GM23338 (cell line): ENCODE data around the gene EDEM2. TPM values are rescaled to one million over a fixed set of nuclear protein-coding genes. Genes with fewer than 3 reads are reported as not detected.
A peak's percentile ranks its signal among the peaks of the same experiment; 100 is the strongest.

Experiments
- ATAC-seq: fragments of 200-7000 bp; cut with Tn5 transposase; 3 replicates; pipeline ENCODE4 v1.9.1; 2020
- DNase-seq: peaks from one replicate; pipeline ENCODE4 v3.0.0-alpha.2; 2015; ENCODE audit warnings: low spot score
- H2AFZ ChIP-seq: fragments of 200-600 bp; sonication (generic); 2 replicates; pipeline ENCODE4 v1.8.0; 2016; ENCODE audit warnings: antibody characterized with exemption, mild to moderate bottlenecking, moderate library complexity
- H3F3A ChIP-seq: fragments of 200-600 bp; sonication (generic); replicated peaks from 2 replicates; pipeline ENCODE4 v1.8.0; 2017; ENCODE audit warnings: antibody characterized with exemption, mixed run types, low read depth
- H3K27ac ChIP-seq: fragments of 200-600 bp; sonication (generic); 2 replicates; pipeline ENCODE4 v1.6.1; 2016; ENCODE audit warnings: low read depth
- H3K27me3 ChIP-seq: fragments of 200-600 bp; sonication (generic); 2 replicates; pipeline ENCODE4 v1.8.0; 2016; ENCODE audit warnings: mild to moderate bottlenecking, mixed run types, moderate library complexity; ENCODE audit not compliant: insufficient read depth
- H3K36me3 ChIP-seq: fragments of 200-600 bp; sonication (generic); 2 replicates; pipeline ENCODE4 v1.8.0; 2016; ENCODE audit warnings: mild to moderate bottlenecking; ENCODE audit not compliant: insufficient read depth
- H3K4me1 ChIP-seq: fragments of 200-600 bp; sonication (generic); 2 replicates; pipeline ENCODE4 v1.8.0; 2016; ENCODE audit warnings: mild to moderate bottlenecking, moderate library complexity; ENCODE audit not compliant: insufficient read depth
- H3K4me2 ChIP-seq: fragments of 200-600 bp; sonication (generic); 2 replicates; pipeline ENCODE4 v1.7.1; 2017; ENCODE audit warnings: mixed run types
- H3K4me3 ChIP-seq: fragments of 200-600 bp; sonication (generic); 2 replicates; pipeline ENCODE4 v1.6.1; 2016; ENCODE audit warnings: mixed run types
- H3K79me2 ChIP-seq: fragments of 200-600 bp; sonication (generic); replicated peaks from 2 replicates; pipeline ENCODE4 v1.8.0; 2017; ENCODE audit warnings: mild to moderate bottlenecking; ENCODE audit not compliant: insufficient read depth
- H3K9me2 ChIP-seq: fragments of 200-600 bp; sonication (generic); 2 replicates; pipeline ENCODE4 v1.8.0; 2017; ENCODE audit not compliant: insufficient read depth
- H4K20me1 ChIP-seq: fragments of 200-600 bp; sonication (generic); replicated peaks from 2 replicates; pipeline ENCODE4 v1.8.0; 2017; ENCODE audit warnings: mild to moderate bottlenecking; ENCODE audit not compliant: insufficient read depth
- H3K27ac Mint-ChIP-seq: 2 replicates; pipeline ENCODE4 v1.8.0; 2020; ENCODE audit warnings: inconsistent platforms, mild to moderate bottlenecking, moderate library complexity, mixed read lengths
- H3K27me3 Mint-ChIP-seq: 3 replicates; pipeline ENCODE4 v1.8.0; 2022; ENCODE audit warnings: low read depth, mild to moderate bottlenecking, moderate library complexity, mixed read lengths, inconsistent platforms; ENCODE audit not compliant: insufficient read depth, poor library complexity
- H3K36me3 Mint-ChIP-seq: 3 replicates; pipeline ENCODE4 v1.8.0; 2021; ENCODE audit warnings: low read depth, mild to moderate bottlenecking, inconsistent platforms, moderate library complexity, mixed read lengths
- H3K4me1 Mint-ChIP-seq: 3 replicates; pipeline ENCODE4 v1.8.0; 2020; ENCODE audit warnings: mild to moderate bottlenecking, inconsistent platforms, mixed read lengths
- H3K4me3 Mint-ChIP-seq: 3 replicates; pipeline ENCODE4 v1.8.0; 2021; ENCODE audit warnings: moderate library complexity, mild to moderate bottlenecking, inconsistent platforms, mixed read lengths
- H3K9me3 Mint-ChIP-seq: 3 replicates; pipeline ENCODE4 v1.8.0; 2020; ENCODE audit warnings: moderate library complexity, mild to moderate bottlenecking, inconsistent platforms, mixed read lengths
- CREB1 ChIP-seq: fragments of 250-450 bp; sonication (Bioruptor Pico); IDR thresholded peaks from 2 replicates; pipeline ENCODE4 v1.5.0; 2020; ENCODE audit warnings: low read depth, mild to moderate bottlenecking, moderate library complexity
- CTCF ChIP-seq, 2 experiments: fragments of 200-600 bp in 1 of 2; sonication (generic) in 1 of 2; conservative IDR thresholded peaks; 2 replicates each; pipeline versions ENCODE4 v1.5.1 to v1.6.1; 2016 to 2017; ENCODE audit warnings: antibody characterized with exemption in 2 of 2, low read depth in 2 of 2, mild to moderate bottlenecking in 2 of 2, moderate library complexity in 1 of 2
- EZH2 ChIP-seq: fragments of 200-600 bp; sonication (generic); IDR thresholded peaks from one replicate; pipeline ENCODE4 v1.8.0; 2017; ENCODE audit warnings: antibody characterized with exemption, mild to moderate bottlenecking, low read depth; ENCODE audit not compliant: unreplicated experiment
- EZH2phosphoT487 ChIP-seq: fragments of 200-600 bp; sonication (generic); IDR thresholded peaks from one replicate; pipeline ENCODE4 v1.8.1; 2018; ENCODE audit warnings: antibody characterized with exemption; ENCODE audit not compliant: unreplicated experiment
- JUNB ChIP-seq: IDR thresholded peaks from one replicate; pipeline ENCODE4 v1.6.1; 2016; ENCODE audit warnings: antibody characterized with exemption; ENCODE audit not compliant: unreplicated experiment
- NANOG ChIP-seq: IDR thresholded peaks from 2 replicates; pipeline ENCODE4 v1.6.1; 2016; ENCODE audit warnings: antibody characterized with exemption, borderline replicate concordance
- POLR2AphosphoS5 ChIP-seq: IDR thresholded peaks from 2 replicates; pipeline ENCODE4 v1.6.1; 2016; ENCODE audit warnings: antibody characterized with exemption, low read depth
- STAT1 ChIP-seq: IDR thresholded peaks from one replicate; pipeline ENCODE4 v1.6.1; 2016; ENCODE audit warnings: antibody characterized with exemption; ENCODE audit not compliant: unreplicated experiment
- ZNF114 ChIP-seq: fragments of 250-450 bp; sonication (Bioruptor Pico); IDR thresholded peaks from 2 replicates; pipeline ENCODE4 v1.5.0; 2020; ENCODE audit warnings: mild to moderate bottlenecking, moderate library complexity
- ZNF331 ChIP-seq: fragments of 250-450 bp; sonication (Bioruptor Pico); IDR thresholded peaks from 2 replicates; pipeline ENCODE4 v1.5.0; 2020; ENCODE audit warnings: low read depth, mild to moderate bottlenecking, moderate library complexity
- polyA plus RNA-seq: library from polyadenylated mRNA; unstranded; fragments of >200 nt; fragmentation: Nextera tagmentation; extraction: Ambion mirVana; gene quantifications from 2 replicates; pipeline ENCODE4 v1.2.1, GENCODE V29; 2016
- total RNA-seq: library from RNA; depleted of rRNA; stranded (reverse); fragments of >200 nt; shearing (Covaris generic); gene quantifications from 2 replicates; pipeline ENCODE4 v1.2.3, GENCODE V29; 2014
- TF ChIP-seq, protein P1 (sequence below): fragments of 250-450 bp; sonication (Bioruptor Pico); IDR thresholded peaks from 2 replicates; pipeline ENCODE4 v1.5.0; 2020; ENCODE audit warnings: mild to moderate bottlenecking, moderate library complexity
- TF ChIP-seq, protein P2 (sequence below): IDR thresholded peaks from one replicate; pipeline ENCODE4 v1.6.1; 2018; ENCODE audit warnings: antibody characterized with exemption; ENCODE audit not compliant: unreplicated experiment
- TF ChIP-seq, protein P3 (sequence below): IDR thresholded peaks from 2 replicates; pipeline ENCODE4 v1.6.1; 2016; ENCODE audit warnings: antibody characterized with exemption

The EDEM2 gene
- total and polyA plus RNA-seq, 2 experiments from 2014 or later, result 13.9 to 25.3 TPM

DNA sequence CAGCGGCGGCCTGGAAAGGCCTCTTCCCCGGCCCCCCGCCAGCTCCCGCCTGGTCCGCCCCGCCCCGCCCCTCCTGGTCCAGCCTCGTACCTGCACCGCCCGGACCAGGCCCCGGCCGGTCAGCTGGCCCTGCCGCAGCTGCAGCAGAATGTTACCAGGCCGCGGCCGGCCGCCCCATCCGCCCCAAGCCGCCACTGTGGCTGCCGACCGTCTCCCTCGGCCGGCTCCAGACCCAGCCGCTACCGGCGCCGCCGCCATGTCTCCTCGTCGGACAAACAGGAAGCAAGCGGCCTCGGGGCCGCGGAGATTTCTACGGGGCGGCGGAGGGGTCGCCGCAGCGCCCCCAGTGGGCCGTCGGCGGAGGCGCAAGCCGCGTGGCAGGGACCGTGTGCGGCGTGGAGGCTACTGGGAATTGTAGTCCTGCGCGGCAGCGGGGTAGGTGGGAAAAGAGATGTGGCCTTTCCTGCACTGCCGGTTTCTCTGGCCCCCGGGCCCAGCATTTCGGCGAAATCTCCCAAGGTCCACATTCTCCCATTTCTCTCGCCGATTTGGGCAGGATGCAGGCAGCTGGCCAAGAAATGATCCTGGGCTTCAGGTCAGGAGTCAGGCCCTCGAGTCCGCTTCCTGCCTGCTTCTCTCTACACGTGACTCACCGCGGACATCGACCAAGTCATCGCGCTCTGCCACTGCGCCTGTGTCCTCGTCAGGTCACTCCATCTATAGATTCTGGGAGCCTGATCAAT, 54.4 kb downstream of the EDEM2 start, which contains the start of gene TRPC4AP:
Gene TRPC4AP (minus strand): TSS at position 284 of the 743 bp plus-strand sequence. CDS start 26 bp downstream, at position 258.
- peak within 1 kb of the TSS; percentile 95 for H3K4me2 ChIP-seq

More for the DNA sequence above, 54.4 kb downstream of the EDEM2 start, which contains the start of gene TRPC4AP:
- Mint-ChIP-seq H3K4me1 (peaks cover 24% of the 10 kb centered on the region), H3K36me3 (peaks cover 7% of the 10 kb centered on the region; the same call in 2 of the 3 replicates), H3K27me3 (peaks cover 3% of the 10 kb centered on the region), H3K27ac (peak within 1 kb of the TSS; percentile 98), H3K4me3 (peak within 1 kb of the TSS; percentile 85), H3K9me3 (no peaks in the 10 kb centered on the region; the same call in 2 of the 3 replicates)
- Histone ChIP-seq H4K20me1 (peaks cover 14% of the 10 kb centered on the region; the same call in 1 of the 2 replicates), H2AFZ (peak within 1 kb of the TSS; percentile 90), H3K9me2 (no peaks in the 10 kb centered on the region), H3K36me3 (no peaks in the 10 kb centered on the region), H3K4me1 (peaks cover 25% of the 10 kb centered on the region), H3K27me3 (no peaks in the 10 kb centered on the region), H3K27ac (peak within 1 kb of the TSS; percentile 90), H3K79me2 (peaks cover 45% of the 10 kb centered on the region), H3F3A (peaks cover 6% of the 10 kb centered on the region), H3K4me3 (peak within 1 kb of the TSS; percentile 87)
- DNase-seq (peak; percentile 93), ATAC-seq (peak; percentile 90)
- TF ChIP-seq, protein P1, sequence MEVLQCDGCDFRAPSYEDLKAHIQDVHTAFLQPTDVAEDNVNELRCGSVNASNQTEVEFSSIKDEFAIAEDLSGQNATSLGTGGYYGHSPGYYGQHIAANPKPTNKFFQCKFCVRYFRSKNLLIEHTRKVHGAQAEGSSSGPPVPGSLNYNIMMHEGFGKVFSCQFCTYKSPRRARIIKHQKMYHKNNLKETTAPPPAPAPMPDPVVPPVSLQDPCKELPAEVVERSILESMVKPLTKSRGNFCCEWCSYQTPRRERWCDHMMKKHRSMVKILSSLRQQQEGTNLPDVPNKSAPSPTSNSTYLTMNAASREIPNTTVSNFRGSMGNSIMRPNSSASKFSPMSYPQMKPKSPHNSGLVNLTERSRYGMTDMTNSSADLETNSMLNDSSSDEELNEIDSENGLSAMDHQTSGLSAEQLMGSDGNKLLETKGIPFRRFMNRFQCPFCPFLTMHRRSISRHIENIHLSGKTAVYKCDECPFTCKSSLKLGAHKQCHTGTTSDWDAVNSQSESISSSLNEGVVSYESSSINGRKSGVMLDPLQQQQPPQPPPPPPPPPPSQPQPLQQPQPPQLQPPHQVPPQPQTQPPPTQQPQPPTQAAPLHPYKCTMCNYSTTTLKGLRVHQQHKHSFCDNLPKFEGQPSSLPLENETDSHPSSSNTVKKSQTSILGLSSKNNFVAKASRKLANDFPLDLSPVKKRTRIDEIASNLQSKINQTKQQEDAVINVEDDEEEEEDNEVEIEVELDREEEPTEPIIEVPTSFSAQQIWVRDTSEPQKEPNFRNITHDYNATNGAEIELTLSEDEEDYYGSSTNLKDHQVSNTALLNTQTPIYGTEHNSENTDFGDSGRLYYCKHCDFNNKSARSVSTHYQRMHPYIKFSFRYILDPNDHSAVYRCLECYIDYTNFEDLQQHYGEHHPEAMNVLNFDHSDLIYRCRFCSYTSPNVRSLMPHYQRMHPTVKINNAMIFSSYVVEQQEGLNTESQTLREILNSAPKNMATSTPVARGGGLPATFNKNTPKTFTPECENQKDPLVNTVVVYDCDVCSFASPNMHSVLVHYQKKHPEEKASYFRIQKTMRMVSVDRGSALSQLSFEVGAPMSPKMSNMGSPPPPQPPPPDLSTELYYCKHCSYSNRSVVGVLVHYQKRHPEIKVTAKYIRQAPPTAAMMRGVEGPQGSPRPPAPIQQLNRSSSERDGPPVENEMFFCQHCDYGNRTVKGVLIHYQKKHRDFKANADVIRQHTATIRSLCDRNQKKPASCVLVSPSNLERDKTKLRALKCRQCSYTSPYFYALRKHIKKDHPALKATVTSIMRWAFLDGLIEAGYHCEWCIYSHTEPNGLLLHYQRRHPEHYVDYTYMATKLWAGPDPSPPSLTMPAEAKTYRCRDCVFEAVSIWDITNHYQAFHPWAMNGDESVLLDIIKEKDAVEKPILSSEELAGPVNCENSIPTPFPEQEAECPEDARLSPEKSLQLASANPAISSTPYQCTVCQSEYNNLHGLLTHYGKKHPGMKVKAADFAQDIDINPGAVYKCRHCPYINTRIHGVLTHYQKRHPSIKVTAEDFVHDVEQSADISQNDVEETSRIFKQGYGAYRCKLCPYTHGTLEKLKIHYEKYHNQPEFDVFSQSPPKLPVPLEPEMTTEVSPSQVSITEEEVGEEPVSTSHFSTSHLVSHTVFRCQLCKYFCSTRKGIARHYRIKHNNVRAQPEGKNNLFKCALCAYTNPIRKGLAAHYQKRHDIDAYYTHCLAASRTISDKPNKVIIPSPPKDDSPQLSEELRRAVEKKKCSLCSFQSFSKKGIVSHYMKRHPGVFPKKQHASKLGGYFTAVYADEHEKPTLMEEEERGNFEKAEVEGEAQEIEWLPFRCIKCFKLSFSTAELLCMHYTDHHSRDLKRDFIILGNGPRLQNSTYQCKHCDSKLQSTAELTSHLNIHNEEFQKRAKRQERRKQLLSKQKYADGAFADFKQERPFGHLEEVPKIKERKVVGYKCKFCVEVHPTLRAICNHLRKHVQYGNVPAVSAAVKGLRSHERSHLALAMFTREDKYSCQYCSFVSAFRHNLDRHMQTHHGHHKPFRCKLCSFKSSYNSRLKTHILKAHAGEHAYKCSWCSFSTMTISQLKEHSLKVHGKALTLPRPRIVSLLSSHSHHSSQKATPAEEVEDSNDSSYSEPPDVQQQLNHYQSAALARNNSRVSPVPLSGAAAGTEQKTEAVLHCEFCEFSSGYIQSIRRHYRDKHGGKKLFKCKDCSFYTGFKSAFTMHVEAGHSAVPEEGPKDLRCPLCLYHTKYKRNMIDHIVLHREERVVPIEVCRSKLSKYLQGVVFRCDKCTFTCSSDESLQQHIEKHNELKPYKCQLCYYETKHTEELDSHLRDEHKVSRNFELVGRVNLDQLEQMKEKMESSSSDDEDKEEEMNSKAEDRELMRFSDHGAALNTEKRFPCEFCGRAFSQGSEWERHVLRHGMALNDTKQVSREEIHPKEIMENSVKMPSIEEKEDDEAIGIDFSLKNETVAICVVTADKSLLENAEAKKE (CRISPR knock-in tag), result no peak
- TF ChIP-seq ZNF114 (CRISPR knock-in tag) (no peak), JUNB (no peak), CREB1 (peak; percentile 83), EZH2 (no peak), STAT1 (no peak), NANOG (no peak), CTCF (conservative IDR thresholded peaks at IDR 0.05; ENCODE audit: low read depth in 2 of 2) (peak; percentile 75 to 84), EZH2phosphoT487 (no peak), POLR2AphosphoS5 (peak; percentile 83), ZNF331 (CRISPR knock-in tag) (no peak)
- TF ChIP-seq, protein P2, sequence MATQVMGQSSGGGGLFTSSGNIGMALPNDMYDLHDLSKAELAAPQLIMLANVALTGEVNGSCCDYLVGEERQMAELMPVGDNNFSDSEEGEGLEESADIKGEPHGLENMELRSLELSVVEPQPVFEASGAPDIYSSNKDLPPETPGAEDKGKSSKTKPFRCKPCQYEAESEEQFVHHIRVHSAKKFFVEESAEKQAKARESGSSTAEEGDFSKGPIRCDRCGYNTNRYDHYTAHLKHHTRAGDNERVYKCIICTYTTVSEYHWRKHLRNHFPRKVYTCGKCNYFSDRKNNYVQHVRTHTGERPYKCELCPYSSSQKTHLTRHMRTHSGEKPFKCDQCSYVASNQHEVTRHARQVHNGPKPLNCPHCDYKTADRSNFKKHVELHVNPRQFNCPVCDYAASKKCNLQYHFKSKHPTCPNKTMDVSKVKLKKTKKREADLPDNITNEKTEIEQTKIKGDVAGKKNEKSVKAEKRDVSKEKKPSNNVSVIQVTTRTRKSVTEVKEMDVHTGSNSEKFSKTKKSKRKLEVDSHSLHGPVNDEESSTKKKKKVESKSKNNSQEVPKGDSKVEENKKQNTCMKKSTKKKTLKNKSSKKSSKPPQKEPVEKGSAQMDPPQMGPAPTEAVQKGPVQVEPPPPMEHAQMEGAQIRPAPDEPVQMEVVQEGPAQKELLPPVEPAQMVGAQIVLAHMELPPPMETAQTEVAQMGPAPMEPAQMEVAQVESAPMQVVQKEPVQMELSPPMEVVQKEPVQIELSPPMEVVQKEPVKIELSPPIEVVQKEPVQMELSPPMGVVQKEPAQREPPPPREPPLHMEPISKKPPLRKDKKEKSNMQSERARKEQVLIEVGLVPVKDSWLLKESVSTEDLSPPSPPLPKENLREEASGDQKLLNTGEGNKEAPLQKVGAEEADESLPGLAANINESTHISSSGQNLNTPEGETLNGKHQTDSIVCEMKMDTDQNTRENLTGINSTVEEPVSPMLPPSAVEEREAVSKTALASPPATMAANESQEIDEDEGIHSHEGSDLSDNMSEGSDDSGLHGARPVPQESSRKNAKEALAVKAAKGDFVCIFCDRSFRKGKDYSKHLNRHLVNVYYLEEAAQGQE, result no peak
- TF ChIP-seq, protein P3, sequence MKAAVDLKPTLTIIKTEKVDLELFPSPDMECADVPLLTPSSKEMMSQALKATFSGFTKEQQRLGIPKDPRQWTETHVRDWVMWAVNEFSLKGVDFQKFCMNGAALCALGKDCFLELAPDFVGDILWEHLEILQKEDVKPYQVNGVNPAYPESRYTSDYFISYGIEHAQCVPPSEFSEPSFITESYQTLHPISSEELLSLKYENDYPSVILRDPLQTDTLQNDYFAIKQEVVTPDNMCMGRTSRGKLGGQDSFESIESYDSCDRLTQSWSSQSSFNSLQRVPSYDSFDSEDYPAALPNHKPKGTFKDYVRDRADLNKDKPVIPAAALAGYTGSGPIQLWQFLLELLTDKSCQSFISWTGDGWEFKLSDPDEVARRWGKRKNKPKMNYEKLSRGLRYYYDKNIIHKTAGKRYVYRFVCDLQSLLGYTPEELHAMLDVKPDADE, result peak; percentile 89
